PFSK-1 (cell line): ENCODE measurements around the gene FHIP2A.

Experiments
- POLR2AphosphoS5 ChIP-seq: IDR thresholded peaks from 2 replicates; pipeline ENCODE4 v1.6.1; 2012; ENCODE audit warnings: low read depth, mild to moderate bottlenecking, control low read depth, low read length, moderate library complexity
- SIN3A ChIP-seq: IDR thresholded peaks from 2 replicates; pipeline ENCODE4 v1.6.1; 2012; ENCODE audit warnings: mild to moderate bottlenecking, low read length, moderate library complexity, borderline replicate concordance; ENCODE audit not compliant: insufficient read depth
- TAF1 ChIP-seq: IDR thresholded peaks from 2 replicates; pipeline ENCODE4 v1.6.1; 2012; ENCODE audit warnings: low read length, control low read depth, borderline replicate concordance; ENCODE audit not compliant: insufficient read depth
- TF ChIP-seq, protein P1 (sequence below), 2 experiments: IDR thresholded peaks; 2 replicates each; pipeline versions ENCODE4 v1.6.1 to v1.8.0; 2011 to 2012; ENCODE audit warnings: low read depth in 2 of 2, low read length in 2 of 2, control low read depth in 1 of 2, inconsistent platforms in 1 of 2, mild to moderate bottlenecking in 1 of 2, moderate library complexity in 1 of 2; ENCODE audit not compliant: insufficient read depth in 1 of 2

DNA sequence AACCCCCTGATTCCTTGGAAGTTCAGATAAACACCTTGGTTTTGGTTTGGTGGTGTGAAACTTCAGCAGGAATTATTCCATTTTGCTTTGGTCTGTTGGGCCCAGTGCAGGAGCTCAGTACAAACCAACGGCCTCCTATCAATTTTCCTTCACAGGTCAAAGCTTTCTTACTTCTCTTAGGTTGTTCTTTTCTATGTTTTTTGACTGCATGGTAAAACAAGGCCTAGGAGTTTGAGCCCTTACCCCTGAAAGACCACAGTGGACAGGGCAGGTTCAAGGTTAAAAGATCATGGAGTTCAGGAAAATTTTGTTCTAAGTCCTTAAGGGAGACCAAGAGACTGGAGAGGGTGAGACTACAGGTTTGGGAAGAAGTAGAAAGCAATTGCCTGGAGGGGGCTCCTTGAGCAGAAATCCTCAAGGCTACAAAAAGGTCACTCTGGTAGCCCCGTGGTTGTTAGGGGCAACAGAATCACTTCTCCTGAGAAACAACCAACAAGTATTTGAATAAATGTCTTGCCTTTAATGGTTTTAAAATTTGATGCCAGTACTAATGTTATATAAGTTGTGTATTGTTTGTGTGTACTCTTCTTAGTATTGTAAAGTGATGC, 40.9 kb upstream of the FHIP2A start:
- TF ChIP-seq SIN3A (no peak), TAF1 (no peak), POLR2AphosphoS5 (no peak)
- TF ChIP-seq, protein P1, sequence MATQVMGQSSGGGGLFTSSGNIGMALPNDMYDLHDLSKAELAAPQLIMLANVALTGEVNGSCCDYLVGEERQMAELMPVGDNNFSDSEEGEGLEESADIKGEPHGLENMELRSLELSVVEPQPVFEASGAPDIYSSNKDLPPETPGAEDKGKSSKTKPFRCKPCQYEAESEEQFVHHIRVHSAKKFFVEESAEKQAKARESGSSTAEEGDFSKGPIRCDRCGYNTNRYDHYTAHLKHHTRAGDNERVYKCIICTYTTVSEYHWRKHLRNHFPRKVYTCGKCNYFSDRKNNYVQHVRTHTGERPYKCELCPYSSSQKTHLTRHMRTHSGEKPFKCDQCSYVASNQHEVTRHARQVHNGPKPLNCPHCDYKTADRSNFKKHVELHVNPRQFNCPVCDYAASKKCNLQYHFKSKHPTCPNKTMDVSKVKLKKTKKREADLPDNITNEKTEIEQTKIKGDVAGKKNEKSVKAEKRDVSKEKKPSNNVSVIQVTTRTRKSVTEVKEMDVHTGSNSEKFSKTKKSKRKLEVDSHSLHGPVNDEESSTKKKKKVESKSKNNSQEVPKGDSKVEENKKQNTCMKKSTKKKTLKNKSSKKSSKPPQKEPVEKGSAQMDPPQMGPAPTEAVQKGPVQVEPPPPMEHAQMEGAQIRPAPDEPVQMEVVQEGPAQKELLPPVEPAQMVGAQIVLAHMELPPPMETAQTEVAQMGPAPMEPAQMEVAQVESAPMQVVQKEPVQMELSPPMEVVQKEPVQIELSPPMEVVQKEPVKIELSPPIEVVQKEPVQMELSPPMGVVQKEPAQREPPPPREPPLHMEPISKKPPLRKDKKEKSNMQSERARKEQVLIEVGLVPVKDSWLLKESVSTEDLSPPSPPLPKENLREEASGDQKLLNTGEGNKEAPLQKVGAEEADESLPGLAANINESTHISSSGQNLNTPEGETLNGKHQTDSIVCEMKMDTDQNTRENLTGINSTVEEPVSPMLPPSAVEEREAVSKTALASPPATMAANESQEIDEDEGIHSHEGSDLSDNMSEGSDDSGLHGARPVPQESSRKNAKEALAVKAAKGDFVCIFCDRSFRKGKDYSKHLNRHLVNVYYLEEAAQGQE (IDR thresholded peaks at IDR 0.05; ENCODE audit: insufficient read depth in 1 of 2, low read depth in 2 of 2, low read length in 2 of 2): no peak
